HepG2 (cell line): ENCODE measurements around the gene SH3PXD2A.

Source experiments
- ESRRA ChIP-seq: sonication (generic); formaldehyde crosslinking; IDR thresholded peaks from 2 replicates; pipeline ENCODE4 v1.5.1; 2020; ENCODE audit warnings: mild to moderate bottlenecking, low read depth, missing genetic modification reagents
- POLR2A ChIP-seq, 2 experiments: IDR thresholded peaks; 2 replicates each; pipeline ENCODE4 v1.6.1; 2011; ENCODE audit warnings: low read depth in 2 of 2, low read length in 2 of 2, mild to moderate bottlenecking in 1 of 2, moderate library complexity in 1 of 2; ENCODE audit not compliant: insufficient read depth in 1 of 2

DNA sequence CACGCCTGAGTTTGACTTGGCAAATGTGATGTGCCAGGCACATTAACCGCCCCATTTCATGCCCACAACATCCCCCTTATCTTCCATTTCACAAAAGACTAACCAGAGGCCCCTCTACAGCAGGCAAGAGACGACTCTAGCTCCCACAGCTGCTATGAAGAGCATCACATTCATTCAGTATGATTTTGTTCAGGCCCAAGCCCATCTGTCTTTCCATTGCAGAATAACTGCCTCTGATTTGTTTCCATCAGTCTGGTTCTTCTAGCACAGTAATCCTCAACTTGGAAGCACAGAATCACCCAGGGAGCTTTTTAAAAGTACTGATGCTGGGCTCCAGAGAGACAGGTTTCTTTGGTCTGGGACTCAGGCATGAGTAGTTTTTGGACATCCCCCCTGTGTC is 192.1 kb downstream of the SH3PXD2A start:
- TF ChIP-seq ESRRA (CRISPR knock-in tag) (no peak), POLR2A (IDR thresholded peaks at IDR 0.05; ENCODE audit: insufficient read depth in 1 of 2, low read depth in 2 of 2, low read length in 2 of 2) (no peak)
